Small intestine (tissue), 7 donors: ENCODE results near the gene SH3RF2. TPM values are rescaled to one million over a fixed set of nuclear protein-coding genes. Genes with fewer than 3 reads are reported as not detected.

Source experiments
- DNase-seq, 2 donors: peaks; one replicate each; pipeline versions ENCODE4 v3.0.0 to v3.0.0-alpha.2; 2013
- FAIRE-seq: peaks from 2 replicates; lab custom pipeline; 2012; peaks lifted over from hg19 to GRCh38; lab: Jason Lieb, UNC
- H3K27ac ChIP-seq, 3 donors: one replicate each; pipeline ENCODE4 v1.5.1; 2013; ENCODE audit warnings: low read length in 2 of 3, mild to moderate bottlenecking in 2 of 3, control low read depth in 1 of 3, inconsistent platforms in 1 of 3, low read depth in 1 of 3, moderate library complexity in 1 of 3
- H3K27me3 ChIP-seq, 3 donors: one replicate each; pipeline ENCODE4 v1.6.1; 2013; ENCODE audit warnings: low read length in 3 of 3, inconsistent platforms in 1 of 3; ENCODE audit not compliant: control insufficient read depth in 3 of 3, insufficient read depth in 3 of 3
- H3K36me3 ChIP-seq, 3 donors: one replicate each; pipeline ENCODE4 v1.6.1; 2013; ENCODE audit warnings: low read length in 3 of 3, inconsistent platforms in 1 of 3, low read depth in 1 of 3, mild to moderate bottlenecking in 1 of 3, moderate library complexity in 1 of 3; ENCODE audit not compliant: control insufficient read depth in 3 of 3, insufficient read depth in 2 of 3
- H3K4me1 ChIP-seq, 3 donors: one replicate each; pipeline ENCODE4 v1.6.1; 2013; ENCODE audit warnings: low read length in 2 of 3, inconsistent platforms in 1 of 3, low read depth in 1 of 3, mild to moderate bottlenecking in 1 of 3, moderate library complexity in 1 of 3; ENCODE audit not compliant: control insufficient read depth in 3 of 3, insufficient read depth in 2 of 3
- H3K4me3 ChIP-seq, 3 donors: one replicate each; pipeline ENCODE4 v1.5.1; 2013; ENCODE audit warnings: low read length in 3 of 3, control low read depth in 1 of 3, inconsistent platforms in 1 of 3, low read depth in 1 of 3, mild to moderate bottlenecking in 1 of 3, moderate library complexity in 1 of 3
- H3K9me3 ChIP-seq, 2 donors: one replicate each; pipeline ENCODE4 v1.6.1; 2013; ENCODE audit warnings: low read depth in 1 of 2, low read length in 1 of 2; ENCODE audit not compliant: control insufficient read depth in 2 of 2, insufficient read depth in 1 of 2
- WGBS, 3 donors: extraction: QIAGEN DNeasy Blood & Tissue Kit; methylation state at CpG; one replicate each; pipeline ENCODE4 v1.1.7; 2013; 5-methylcytosine and 5-hydroxymethylcytosine counted together
- polyA plus RNA-seq, 4 donors: library from polyadenylated mRNA; stranded (reverse) in 3 of 4; unstranded in 1 of 4; fragments of 200-250 nt in 3 of 4; fragments of 120-200 nt in 1 of 4; gene quantifications; one replicate each; pipeline versions ENCODE4 v1.2.1 to v1.2.3, GENCODE V29; 2013
- donor health status: healthy with polysubstance abuse.
- donor health status: control.
- donor health status: control.
- donor health status: Bipolar disorder and iron deficiency.
- donor health status: healthy.

The SH3RF2 gene
- polyA plus RNA-seq, 4 donors, result 14.3 to 44.0 (median 24.3) TPM

DNA sequence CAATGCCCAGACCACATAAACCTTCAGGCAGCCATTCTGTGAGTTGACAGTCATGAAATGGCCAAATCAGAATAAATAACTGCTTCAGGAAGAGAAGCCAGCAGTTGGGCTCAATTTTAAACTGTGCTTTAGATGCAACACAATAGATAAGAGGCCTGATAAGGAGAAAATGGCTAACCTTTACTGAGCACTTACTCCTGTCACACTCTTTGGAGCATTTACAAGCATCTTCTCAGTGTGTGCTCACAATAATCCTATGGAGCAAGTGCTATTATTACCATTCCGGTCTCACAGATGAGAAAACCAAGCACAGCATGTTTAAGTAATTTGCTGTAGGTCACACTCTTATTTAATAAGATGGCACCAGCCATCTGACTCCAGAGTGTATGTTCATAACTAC is 11.5 kb upstream of the SH3RF2 start:
- no peak overlapping the region for H3K4me3 ChIP-seq
- WGBS, 3 donors, result 91 to 95% (median 91%) methylated on average over 1 of the region's 1 CpG
- H3K4me1 ChIP-seq, result no peaks in the 10 kb centered on the region
- FAIRE-seq (no peak), DNase-seq (no peak)
- H3K9me3 ChIP-seq, result no peaks in the 10 kb centered on the region
- H3K27ac ChIP-seq, result no peak overlapping the region
- H3K27me3 ChIP-seq, result no peaks in the 10 kb centered on the region
- H3K36me3 ChIP-seq, result no peaks in the 10 kb centered on the region

- no peaks in the 10 kb centered on the region for H3K4me1 ChIP-seq
- FAIRE-seq, result no peak
- H3K36me3 ChIP-seq, result no peaks in the 10 kb centered on the region
- no peaks in the 10 kb centered on the region for H3K9me3 ChIP-seq
- no peak overlapping the region for H3K27ac ChIP-seq
- peak in 1 of 2 donors; percentile 34 for DNase-seq
- no peaks in the 10 kb centered on the region for H3K27me3 ChIP-seq
- H3K4me3 ChIP-seq, result no peak overlapping the region
- WGBS, 3 donors, result 22 to 84% (median 59%) methylated on average over 1 of the region's 1 CpG
Measured at GRCh38 chr5:145925353-145925752, 11.0 kb upstream of the SH3RF2 start.

- Histone ChIP-seq H3K36me3 (no peaks in the 10 kb centered on the region), H3K27ac (no peak overlapping the region), H3K4me3 (no peak overlapping the region), H3K9me3 (no peaks in the 10 kb centered on the region), H3K27me3 (no peaks in the 10 kb centered on the region), H3K4me1 (no peaks in the 10 kb centered on the region)
- FAIRE-seq (no peak), DNase-seq (no peak)
Measured at GRCh38 chr5:145925803-145926202, 10.6 kb upstream of the SH3RF2 start.

- DNase-seq, result no peak
Measured at GRCh38 chr5:145931718-145932117, 4.7 kb upstream of the SH3RF2 start.

GRCh38 chr5:145934276-145934675 is 2.1 kb upstream of the SH3RF2 start:
- H3K36me3 ChIP-seq, result no peaks in the 10 kb centered on the region
- H3K9me3 ChIP-seq, result no peaks in the 10 kb centered on the region
- 78 to 90% (median 81%) methylated on average over 5 of the region's 5 CpGs for WGBS, 3 donors
- H3K4me3 ChIP-seq, result no peak overlapping the region
- no peak for FAIRE-seq
- H3K27me3 ChIP-seq, result peaks cover 0 to 2% (median 0%) of the 10 kb centered on the region in 3 donors
- no peaks in the 10 kb centered on the region for H3K4me1 ChIP-seq
- no peak overlapping the region for H3K27ac ChIP-seq
- DNase-seq, result no peak

More at GRCh38 chr5:145931718-145932117, 4.7 kb upstream of the SH3RF2 start:
- Histone ChIP-seq H3K27ac (no peak overlapping the region), H3K27me3 (peaks cover 0 to 2% (median 0%) of the 10 kb centered on the region in 3 donors), H3K9me3 (no peaks in the 10 kb centered on the region), H3K36me3 (no peaks in the 10 kb centered on the region), H3K4me1 (no peaks in the 10 kb centered on the region), H3K4me3 (no peak overlapping the region)
- WGBS, 3 donors, result 60 to 67% (median 62%) methylated on average over 2 of the region's 2 CpGs
- FAIRE-seq, result no peak

DNA sequence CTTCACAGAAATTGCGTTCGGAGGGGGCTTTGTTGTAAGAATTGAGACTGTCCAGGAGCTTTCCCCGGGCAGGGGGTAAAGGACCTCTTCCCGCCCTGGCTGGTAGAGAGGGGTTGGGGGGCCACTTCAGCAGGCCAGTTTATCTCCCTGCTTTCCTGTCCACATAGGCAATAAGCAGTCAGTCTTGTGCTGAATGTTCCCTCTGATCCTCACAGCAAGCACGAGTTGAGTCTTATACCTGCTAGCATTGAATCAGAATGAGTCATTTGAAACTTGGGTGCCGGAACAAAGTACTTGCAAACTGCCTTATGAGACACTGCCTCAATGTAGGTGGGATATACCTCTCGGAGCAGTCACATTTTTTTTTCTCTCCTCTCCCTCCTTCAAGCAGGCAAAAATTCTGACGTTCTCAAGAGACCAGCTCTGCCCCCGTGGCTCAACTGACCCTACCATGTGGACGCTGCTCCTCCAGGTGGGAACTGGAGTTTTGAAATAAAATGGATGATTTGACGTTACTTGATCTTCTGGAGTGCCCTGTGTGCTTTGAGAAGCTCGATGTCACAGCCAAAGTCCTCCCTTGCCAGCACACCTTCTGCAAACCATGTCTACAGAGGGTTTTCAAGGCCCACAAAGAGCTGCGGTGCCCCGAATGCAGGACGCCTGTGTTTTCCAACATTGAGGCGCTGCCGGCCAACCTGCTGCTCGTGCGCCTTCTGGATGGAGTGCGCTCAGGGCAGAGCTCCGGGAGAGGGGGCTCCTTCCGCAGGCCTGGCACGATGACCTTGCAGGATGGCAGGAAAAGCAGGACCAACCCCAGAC is 1.3 kb downstream of the SH3RF2 start:
- H3K4me3 ChIP-seq, result peak overlapping the region in 2 of 3 donors; percentile 63 to 81
- peaks cover 0 to 3% (median 0%) of the 10 kb centered on the region in 3 donors for H3K36me3 ChIP-seq
- FAIRE-seq (no peak), DNase-seq (peak; percentile 88 to 92)
- peaks cover 2 to 26% (median 9%) of the 10 kb centered on the region in 3 donors for H3K4me1 ChIP-seq
- H3K27me3 ChIP-seq, result peaks cover 0 to 2% (median 0%) of the 10 kb centered on the region in 3 donors
- peak overlapping the region; percentile 32 to 89 (median 83) for H3K27ac ChIP-seq
- H3K9me3 ChIP-seq, result no peaks in the 10 kb centered on the region
- WGBS, 3 donors, result 20 to 50% (median 26%) methylated on average over 23 of the region's 23 CpGs

DNA sequence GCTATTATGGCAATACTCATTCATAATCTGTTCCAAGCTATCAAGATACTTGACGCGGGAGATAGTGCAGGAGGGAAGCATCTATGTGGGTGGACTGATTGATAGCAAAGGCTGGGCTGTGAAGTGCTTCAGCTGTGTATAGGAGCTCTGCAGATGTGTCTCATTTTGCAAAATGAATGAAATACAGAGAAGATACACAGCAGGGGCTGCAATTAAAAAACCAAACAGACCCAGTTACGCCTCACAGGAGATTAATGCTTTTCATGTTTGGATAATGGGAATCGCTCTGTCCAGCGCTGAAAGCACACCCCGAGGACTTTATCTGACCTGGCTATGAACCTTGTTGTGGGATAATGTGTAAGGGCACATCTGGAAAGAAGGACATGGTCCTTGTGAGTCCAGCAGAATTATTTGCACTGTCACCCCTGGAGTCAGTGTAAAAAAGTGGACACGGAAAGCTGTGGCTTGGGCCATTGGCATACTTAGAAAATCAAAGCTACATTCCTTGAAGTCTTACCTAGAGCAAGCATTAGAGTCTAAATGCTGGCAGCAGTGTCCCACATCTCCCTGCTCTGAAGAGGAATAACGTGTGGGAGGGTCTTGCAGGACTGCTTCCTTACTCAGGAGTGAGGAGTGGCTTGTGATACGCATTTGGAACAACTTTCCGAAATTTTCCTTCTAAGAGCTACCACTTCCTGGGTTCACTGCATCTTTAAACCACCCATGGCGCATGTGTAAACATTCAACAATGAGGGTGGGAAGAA is 2.6 kb downstream of the SH3RF2 start:
- peak overlapping the region; percentile 5 to 83 (median 52) for H3K27ac ChIP-seq
- peaks cover 0 to 3% (median 0%) of the 10 kb centered on the region in 3 donors for H3K36me3 ChIP-seq
- WGBS, 3 donors, result 6 to 37% (median 28%) methylated on average over 11 of the region's 11 CpGs
- H3K27me3 ChIP-seq, result peaks cover 0 to 2% (median 0%) of the 10 kb centered on the region in 3 donors
- DNase-seq (peak; percentile 24 to 53), FAIRE-seq (no peak)
- H3K4me1 ChIP-seq, result peaks cover 2 to 38% (median 9%) of the 10 kb centered on the region in 3 donors
- peak overlapping the region; percentile 27 to 81 (median 63) for H3K4me3 ChIP-seq
- H3K9me3 ChIP-seq, result no peaks in the 10 kb centered on the region

DNA sequence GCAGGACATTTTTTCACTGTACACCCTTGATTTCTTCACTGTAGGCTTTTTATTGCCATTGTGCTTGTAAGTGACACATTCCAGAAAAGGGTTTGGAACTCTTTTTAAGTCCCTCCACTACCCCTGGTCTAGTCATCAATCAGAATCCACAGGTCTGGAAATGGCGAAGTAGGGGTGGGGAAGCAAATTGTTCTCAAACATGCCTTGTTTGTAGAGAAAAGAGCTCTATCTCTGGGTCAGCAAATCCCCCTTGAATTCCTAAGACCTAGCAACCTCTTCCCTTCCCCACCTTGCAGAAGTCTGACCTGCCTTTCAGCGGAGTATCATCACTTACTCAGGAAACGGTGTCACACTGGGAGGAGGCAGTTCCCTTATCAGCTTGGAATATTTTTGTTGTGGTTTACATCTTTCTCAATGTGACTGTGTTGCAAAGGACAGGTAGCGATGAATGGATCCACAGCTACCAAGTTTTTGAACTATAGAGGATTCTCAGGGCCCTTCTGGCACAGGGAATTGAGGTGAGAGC is 3.2 kb downstream of the SH3RF2 start:
- peaks cover 2 to 38% (median 9%) of the 10 kb centered on the region in 3 donors for H3K4me1 ChIP-seq
- H3K9me3 ChIP-seq, result no peaks in the 10 kb centered on the region
- H3K27me3 ChIP-seq, result peaks cover 0 to 2% (median 0%) of the 10 kb centered on the region in 3 donors
- WGBS, 3 donors, result 19 to 57% (median 38%) methylated on average over 4 of the region's 4 CpGs
- H3K27ac ChIP-seq, result peak overlapping the region; percentile 5 to 83 (median 52)
- peaks cover 0 to 3% (median 0%) of the 10 kb centered on the region in 3 donors for H3K36me3 ChIP-seq
- DNase-seq (peak in 1 of 2 donors; percentile 40), FAIRE-seq (no peak)
- peak overlapping the region in 2 of 3 donors; percentile 63 to 81 for H3K4me3 ChIP-seq
